22Rv1 (cell line): ENCODE measurements around the gene ANOS1.

ENCODE experiments used
- ZFX ChIP-seq: fragments of 450-650 bp; IDR thresholded peaks from 2 replicates; pipeline ENCODE4 v1.6.1; 2017; ENCODE audit warnings: antibody characterized with exemption, borderline replicate concordance
- TF ChIP-seq, protein P1 (sequence below): fragments of 450-650 bp; IDR thresholded peaks from 2 replicates; pipeline ENCODE4 v1.5.1; 2017; ENCODE audit warnings: mild to moderate bottlenecking

DNA sequence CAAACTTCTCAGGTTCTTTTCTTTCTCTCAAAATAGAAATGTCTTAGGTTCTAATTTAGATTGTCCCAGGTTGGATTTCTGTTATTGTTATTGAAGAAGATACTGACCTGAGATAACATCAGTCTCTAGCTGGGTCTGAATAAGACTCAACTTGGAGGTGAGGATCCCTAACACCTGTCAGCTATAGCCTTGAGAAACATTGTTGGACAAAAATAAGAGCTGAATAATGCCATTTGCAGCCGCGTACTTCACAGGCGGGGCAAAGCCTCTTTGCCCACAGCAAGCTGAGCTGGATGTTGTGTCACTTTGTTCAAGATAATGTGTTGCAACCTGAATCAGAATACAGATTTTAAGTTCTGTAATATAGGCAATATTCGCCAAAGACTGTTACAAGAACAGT is 231.7 kb downstream of the ANOS1 start:
- TF ChIP-seq, protein P1, sequence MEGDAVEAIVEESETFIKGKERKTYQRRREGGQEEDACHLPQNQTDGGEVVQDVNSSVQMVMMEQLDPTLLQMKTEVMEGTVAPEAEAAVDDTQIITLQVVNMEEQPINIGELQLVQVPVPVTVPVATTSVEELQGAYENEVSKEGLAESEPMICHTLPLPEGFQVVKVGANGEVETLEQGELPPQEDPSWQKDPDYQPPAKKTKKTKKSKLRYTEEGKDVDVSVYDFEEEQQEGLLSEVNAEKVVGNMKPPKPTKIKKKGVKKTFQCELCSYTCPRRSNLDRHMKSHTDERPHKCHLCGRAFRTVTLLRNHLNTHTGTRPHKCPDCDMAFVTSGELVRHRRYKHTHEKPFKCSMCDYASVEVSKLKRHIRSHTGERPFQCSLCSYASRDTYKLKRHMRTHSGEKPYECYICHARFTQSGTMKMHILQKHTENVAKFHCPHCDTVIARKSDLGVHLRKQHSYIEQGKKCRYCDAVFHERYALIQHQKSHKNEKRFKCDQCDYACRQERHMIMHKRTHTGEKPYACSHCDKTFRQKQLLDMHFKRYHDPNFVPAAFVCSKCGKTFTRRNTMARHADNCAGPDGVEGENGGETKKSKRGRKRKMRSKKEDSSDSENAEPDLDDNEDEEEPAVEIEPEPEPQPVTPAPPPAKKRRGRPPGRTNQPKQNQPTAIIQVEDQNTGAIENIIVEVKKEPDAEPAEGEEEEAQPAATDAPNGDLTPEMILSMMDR = no peak
- TF ChIP-seq ZFX = no peak
